ENCODE measurements around the gene CFAP20DC.

The CFAP20DC gene

DNA sequence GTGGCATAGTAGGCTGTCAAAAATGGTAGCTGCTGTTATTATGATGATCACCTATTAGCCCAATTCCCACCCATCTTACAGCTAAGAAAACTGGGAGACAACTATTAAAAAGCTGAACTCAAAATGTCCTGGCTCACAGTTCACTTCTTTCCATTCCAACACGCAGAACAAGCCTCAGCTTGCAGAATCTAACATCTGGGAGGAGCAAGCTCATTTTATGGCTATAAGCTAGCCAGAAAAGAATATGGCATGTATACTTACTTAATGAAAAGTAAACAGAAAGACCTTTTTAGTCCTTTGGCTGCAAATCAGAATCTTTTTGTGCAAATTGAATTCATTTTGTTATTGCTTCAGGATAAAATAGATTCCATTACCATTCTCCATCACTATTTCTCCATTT, 34.8 kb upstream of the CFAP20DC start:
- TF ChIP-seq CTCF (IDR thresholded peaks at IDR 0.05) = no peak
- H3K27ac Mint-ChIP-seq = no peak overlapping the region
- H3K36me3 Mint-ChIP-seq (ENCODE audit: low read depth) = no peaks in the 10 kb centered on the region
- no peak for DNase-seq
- H3K9me3 Mint-ChIP-seq = no peaks in the 10 kb centered on the region
- H3K27me3 Mint-ChIP-seq (ENCODE audit: low read depth, poor library complexity) = peaks cover 15% of the 10 kb centered on the region
- H3K4me3 Mint-ChIP-seq = no peak overlapping the region
- no peaks in the 10 kb centered on the region for H3K4me1 Mint-ChIP-seq

DNA sequence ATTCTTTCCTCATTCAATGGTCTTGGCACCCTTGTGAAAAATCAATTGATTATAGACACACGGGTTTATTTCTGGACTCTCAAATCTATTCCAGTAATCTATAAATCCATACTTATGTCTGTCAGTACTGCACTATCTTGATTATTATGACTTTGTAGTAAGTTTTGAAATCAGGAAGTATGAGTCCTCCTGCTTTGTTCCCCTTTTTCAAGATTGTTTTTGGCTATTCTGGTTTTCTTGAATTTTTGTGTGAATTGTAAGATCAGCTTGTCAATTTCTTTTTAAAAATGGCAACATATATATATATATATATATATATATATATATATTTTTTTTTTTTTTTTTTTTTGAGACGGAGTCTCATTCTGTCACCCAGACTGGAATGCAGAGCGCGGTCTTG, 32.3 kb upstream of the CFAP20DC start:
- TF ChIP-seq CTCF (IDR thresholded peaks at IDR 0.05) = no peak
- Mint-ChIP-seq H3K9me3 (no peaks in the 10 kb centered on the region), H3K27me3 (ENCODE audit: low read depth, poor library complexity) (peaks cover 15% of the 10 kb centered on the region), H3K4me1 (no peaks in the 10 kb centered on the region), H3K27ac (no peak overlapping the region), H3K4me3 (no peak overlapping the region), H3K36me3 (ENCODE audit: low read depth) (no peaks in the 10 kb centered on the region)
- no peak for DNase-seq

DNA sequence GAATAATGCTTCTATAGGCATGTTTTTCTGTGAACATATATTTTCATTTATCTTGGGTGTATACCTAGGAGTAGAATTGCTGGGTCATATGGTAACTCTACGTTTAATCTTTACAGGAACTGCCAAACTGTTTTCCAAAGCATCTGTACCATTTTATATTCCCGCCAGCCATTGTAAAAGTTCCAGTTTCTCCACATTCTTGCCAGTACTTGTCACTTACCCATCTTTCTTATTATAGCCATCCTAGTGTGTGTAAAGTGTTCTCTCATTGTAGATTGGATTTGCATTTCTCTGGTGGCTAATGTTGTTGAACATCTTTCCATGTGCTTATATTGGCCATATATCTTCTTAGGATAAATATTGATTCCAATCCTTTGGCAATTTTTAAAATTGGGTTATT, 31.2 kb upstream of the CFAP20DC start:
- Mint-ChIP-seq H3K27me3 (ENCODE audit: low read depth, poor library complexity) (peaks cover 15% of the 10 kb centered on the region), H3K4me1 (no peaks in the 10 kb centered on the region), H3K36me3 (ENCODE audit: low read depth) (no peaks in the 10 kb centered on the region), H3K27ac (no peak overlapping the region), H3K9me3 (no peaks in the 10 kb centered on the region), H3K4me3 (no peak overlapping the region)
- no peak for TF ChIP-seq CTCF (IDR thresholded peaks at IDR 0.05)
- no peak for DNase-seq

DNA sequence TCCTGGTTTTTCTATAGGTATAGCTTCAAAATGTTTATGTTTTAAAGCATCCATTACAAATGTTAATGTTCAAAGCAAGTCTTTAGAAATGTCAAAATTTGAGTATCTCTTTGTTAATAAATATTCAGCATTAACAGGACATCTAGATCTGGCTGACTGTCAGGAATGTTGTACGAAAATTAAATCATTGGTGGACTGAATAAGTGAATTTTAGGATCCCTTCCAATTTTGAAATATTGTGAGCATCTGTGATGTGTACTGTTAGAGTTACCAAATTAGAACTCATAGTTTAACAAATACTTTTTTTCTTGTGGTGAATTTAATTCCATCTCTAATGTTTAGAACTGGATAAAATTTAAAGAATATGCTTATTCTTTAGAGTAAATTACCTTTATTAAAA, 30.1 kb upstream of the CFAP20DC start:
- H3K27me3 Mint-ChIP-seq (ENCODE audit: low read depth, poor library complexity) = peaks cover 15% of the 10 kb centered on the region
- H3K27ac Mint-ChIP-seq = no peak overlapping the region
- H3K9me3 Mint-ChIP-seq = no peaks in the 10 kb centered on the region
- no peak for DNase-seq
- H3K4me1 Mint-ChIP-seq = no peaks in the 10 kb centered on the region
- no peaks in the 10 kb centered on the region for H3K36me3 Mint-ChIP-seq (ENCODE audit: low read depth)
- H3K4me3 Mint-ChIP-seq = no peak overlapping the region
- no peak for TF ChIP-seq CTCF (IDR thresholded peaks at IDR 0.05)

- Mint-ChIP-seq H3K27ac (no peak overlapping the region), H3K27me3 (ENCODE audit: low read depth, poor library complexity) (no peaks in the 10 kb centered on the region), H3K36me3 (ENCODE audit: low read depth) (no peaks in the 10 kb centered on the region), H3K4me1 (no peaks in the 10 kb centered on the region), H3K4me3 (no peak overlapping the region), H3K9me3 (no peaks in the 10 kb centered on the region)
- no peak for DNase-seq
- TF ChIP-seq CTCF (IDR thresholded peaks at IDR 0.05) = no peak
Measured at GRCh38 chr3:59074764-59075163, 24.9 kb upstream of the CFAP20DC start.

GRCh38 chr3:59072681-59073080, 22.9 kb upstream of the CFAP20DC start:
- no peak overlapping the region for H3K27ac Mint-ChIP-seq
- H3K9me3 Mint-ChIP-seq = no peaks in the 10 kb centered on the region
- H3K36me3 Mint-ChIP-seq (ENCODE audit: low read depth) = no peaks in the 10 kb centered on the region
- no peak overlapping the region for H3K4me3 Mint-ChIP-seq
- no peak for DNase-seq
- H3K4me1 Mint-ChIP-seq = no peaks in the 10 kb centered on the region
- no peaks in the 10 kb centered on the region for H3K27me3 Mint-ChIP-seq (ENCODE audit: low read depth, poor library complexity)
- no peak for TF ChIP-seq CTCF (IDR thresholded peaks at IDR 0.05)

Data from nephron progenitor cell (in vitro differentiated cells).